H9 (cell line): ENCODE data around the gene AP1G2. TPM values are rescaled to one million over a fixed set of nuclear protein-coding genes. Genes with fewer than 3 reads are reported as not detected.

Experiments
- DNase-seq: peaks from one replicate; pipeline ENCODE4 v3.0.0-alpha.2; 2017
- H2AFZ ChIP-seq: one replicate; pipeline ENCODE4 v1.6.1; 2013; ENCODE audit warnings: mild to moderate bottlenecking, low read length, control low read depth, moderate library complexity
- H2AK5ac ChIP-seq: 2 replicates; pipeline ENCODE4 v1.6.1; 2013; ENCODE audit warnings: low read length, control low read depth, mixed read lengths; ENCODE audit not compliant: insufficient read length
- H2BK120ac ChIP-seq: one replicate; pipeline ENCODE4 v1.6.1; 2013; ENCODE audit warnings: low read depth, mild to moderate bottlenecking, low read length, control low read depth, inconsistent platforms; ENCODE audit not compliant: poor library complexity, severe bottlenecking
- H2BK12ac ChIP-seq: 2 replicates; pipeline ENCODE4 v1.6.1; 2013; ENCODE audit warnings: low read length, control low read depth, mixed read lengths, low read depth; ENCODE audit not compliant: insufficient read length
- H2BK15ac ChIP-seq: 2 replicates; pipeline ENCODE4 v1.6.1; 2013; ENCODE audit warnings: low read depth, low read length, control low read depth
- H2BK20ac ChIP-seq: one replicate; pipeline ENCODE4 v1.6.1; 2013; ENCODE audit warnings: low read depth, mild to moderate bottlenecking, low read length, control low read depth, inconsistent platforms; ENCODE audit not compliant: poor library complexity, severe bottlenecking
- H2BK5ac ChIP-seq: 2 replicates; pipeline ENCODE4 v1.6.1; 2013; ENCODE audit warnings: low read length, control low read depth, mixed read lengths; ENCODE audit not compliant: insufficient read length
- H3K14ac ChIP-seq: 2 replicates; pipeline ENCODE4 v1.6.1; 2013; ENCODE audit warnings: low read length, control low read depth; ENCODE audit not compliant: insufficient read depth
- H3K18ac ChIP-seq: 2 replicates; pipeline ENCODE4 v1.6.1; 2013; ENCODE audit warnings: low read depth, mild to moderate bottlenecking, mixed read lengths, low read length, control low read depth; ENCODE audit not compliant: insufficient read length
- H3K23ac ChIP-seq: 2 replicates; pipeline ENCODE4 v1.6.1; 2013; ENCODE audit warnings: low read length, control low read depth, mixed read lengths, low read depth; ENCODE audit not compliant: insufficient read length
- H3K23me2 ChIP-seq: 2 replicates; pipeline ENCODE4 v1.6.1; 2013; ENCODE audit warnings: low read depth, mild to moderate bottlenecking, mixed read lengths, low read length, control low read depth; ENCODE audit not compliant: insufficient read length, poor library complexity, severe bottlenecking
- H3K27ac ChIP-seq: 2 replicates; pipeline ENCODE4 v1.5.1; 2013; ENCODE audit warnings: low read length, control low read depth, mixed read lengths, low read depth; ENCODE audit not compliant: insufficient read length
- H3K27me3 ChIP-seq: 2 replicates; pipeline ENCODE4 v1.6.1; 2013; ENCODE audit warnings: low read length, control low read depth, inconsistent platforms; ENCODE audit not compliant: insufficient read depth
- H3K4ac ChIP-seq: 2 replicates; pipeline ENCODE4 v1.6.1; 2013; ENCODE audit warnings: low read depth, mild to moderate bottlenecking, control low read depth, inconsistent platforms, low read length, moderate library complexity
- H3K4me1 ChIP-seq: 2 replicates; pipeline ENCODE4 v1.6.1; 2013; ENCODE audit warnings: low read length, control low read depth, inconsistent platforms; ENCODE audit not compliant: insufficient read depth
- H3K4me2 ChIP-seq: 2 replicates; pipeline ENCODE4 v1.6.1; 2013; ENCODE audit warnings: low read length, control low read depth, mixed read lengths; ENCODE audit not compliant: insufficient read length, insufficient read depth
- H3K56ac ChIP-seq: 2 replicates; pipeline ENCODE4 v1.6.1; 2013; ENCODE audit warnings: low read depth, mild to moderate bottlenecking, mixed read lengths, low read length, control low read depth; ENCODE audit not compliant: insufficient read length
- H3K79me1 ChIP-seq: 2 replicates; pipeline ENCODE4 v1.6.1; 2013; ENCODE audit warnings: low read depth, mild to moderate bottlenecking, moderate library complexity, low read length, control low read depth, inconsistent platforms; ENCODE audit not compliant: insufficient read depth, poor library complexity, severe bottlenecking
- H3K79me2 ChIP-seq: 2 replicates; pipeline ENCODE4 v1.6.1; 2013; ENCODE audit warnings: low read length, control low read depth, inconsistent platforms; ENCODE audit not compliant: insufficient read depth
- H3K9ac ChIP-seq: 2 replicates; pipeline ENCODE4 v1.6.1; 2013; ENCODE audit warnings: low read length, control low read depth, mixed read lengths; ENCODE audit not compliant: insufficient read length; ENCODE audit errors: extremely low read depth
- H3K9me3 ChIP-seq: one replicate; pipeline ENCODE4 v1.6.1; 2013; ENCODE audit warnings: low read depth, low read length, inconsistent platforms; ENCODE audit not compliant: control insufficient read depth
- H3T11ph ChIP-seq: one replicate; pipeline ENCODE4 v1.6.1; 2013; ENCODE audit warnings: mild to moderate bottlenecking, low read length, control low read depth, inconsistent platforms
- H4K20me1 ChIP-seq: one replicate; pipeline ENCODE4 v1.6.1; 2013; ENCODE audit not compliant: control insufficient read depth, insufficient read length, insufficient read depth
- H4K5ac ChIP-seq: 2 replicates; pipeline ENCODE4 v1.6.1; 2013; ENCODE audit warnings: low read depth, mild to moderate bottlenecking, mixed read lengths, low read length, control low read depth; ENCODE audit not compliant: insufficient read length
- H4K8ac ChIP-seq: replicated peaks from 2 replicates; pipeline ENCODE4 v1.6.1; 2013; ENCODE audit warnings: low read length, control low read depth, mixed read lengths, low read depth; ENCODE audit not compliant: insufficient read length
- H4K91ac ChIP-seq: 2 replicates; pipeline ENCODE4 v1.6.1; 2013; ENCODE audit warnings: low read depth, mild to moderate bottlenecking, moderate library complexity, mixed read lengths, low read length, control low read depth; ENCODE audit not compliant: insufficient read length
- H3K27ac Mint-ChIP-seq, 3 experiments: 2 replicates in 2 of 3; 3 replicates in 1 of 3; pipeline ENCODE4 v1.8.0; 2020 to 2021; ENCODE audit warnings: mixed read lengths in 3 of 3, mild to moderate bottlenecking in 1 of 3, moderate library complexity in 1 of 3
- H3K27me3 Mint-ChIP-seq: 2 replicates; pipeline ENCODE4 v1.8.0; 2021; ENCODE audit warnings: low read depth, mild to moderate bottlenecking, moderate library complexity, mixed read lengths
- H3K36me3 Mint-ChIP-seq, 3 experiments: 2 replicates in 2 of 3; 3 replicates in 1 of 3; pipeline ENCODE4 v1.8.0; 2020 to 2021; ENCODE audit warnings: low read depth in 3 of 3, mixed read lengths in 3 of 3; ENCODE audit not compliant: insufficient read depth in 1 of 3
- H3K4me1 Mint-ChIP-seq, 2 experiments: 2 replicates each; pipeline ENCODE4 v1.8.0; 2020; ENCODE audit warnings: mixed read lengths in 2 of 2
- H3K4me3 Mint-ChIP-seq, 2 experiments: 2 replicates in 1 of 2; 3 replicates in 1 of 2; pipeline ENCODE4 v1.8.0; 2020 to 2021; ENCODE audit warnings: mild to moderate bottlenecking in 2 of 2, mixed read lengths in 2 of 2, moderate library complexity in 1 of 2
- H3K9me3 Mint-ChIP-seq, 2 experiments: 2 replicates in 1 of 2; 3 replicates in 1 of 2; pipeline ENCODE4 v1.8.0; 2020; ENCODE audit warnings: mild to moderate bottlenecking in 2 of 2, mixed read lengths in 2 of 2, moderate library complexity in 1 of 2
- CTCF ChIP-seq: fragments of 200-600 bp; sonication (generic); conservative IDR thresholded peaks from 3 replicates; pipeline ENCODE4 v1.8.0; 2021; ENCODE audit warnings: antibody characterized with exemption, mild to moderate bottlenecking
- WGBS: extraction: QIAGEN DNeasy Blood & Tissue Kit; methylation state at CpG from one replicate; pipeline ENCODE4 v1.1.7; 2013; ENCODE audit warnings: missing lambda C conversion rate, low lambda C conversion rate, mixed read lengths; ENCODE audit not compliant: insufficient read length; ENCODE audit errors: extremely low coverage; 5-methylcytosine and 5-hydroxymethylcytosine counted together
- total RNA-seq: library from RNA; stranded (reverse); gene quantifications from 2 replicates; pipeline ENCODE4 v1.2.1, GENCODE V29; 2021

Gene AP1G2
- total RNA-seq, 1 experiment from 2014 or later, result 107 TPM

- H3K36me3 Mint-ChIP-seq, result peaks cover 64 to 74% (median 70%) of the 10 kb centered on the region in 3 experiments
- no CpG with 5 or more reads among the region's 3 CpGs for WGBS
- peak overlapping the region in 2 of 3 experiments; percentile 76 to 96; a peak in 2 of 7 replicates for H3K27ac Mint-ChIP-seq
Measured at GRCh38 chr14:23529016-23529415, 38.6 kb downstream of the AP1G2 start.

More at GRCh38 chr14:23529016-23529415, 38.6 kb downstream of the AP1G2 start:
- Histone ChIP-seq H3K56ac (no peak overlapping the region), H2BK12ac (no peak overlapping the region), H2BK120ac (no peak overlapping the region), H3K79me1 (no peaks in the 10 kb centered on the region), H2AFZ (no peak overlapping the region), H2BK20ac (no peak overlapping the region), H3K4me1 (no peaks in the 10 kb centered on the region), H4K20me1 (no peaks in the 10 kb centered on the region), H2AK5ac (no peak overlapping the region), H3K23ac (no peak overlapping the region), H3K23me2 (no peaks in the 10 kb centered on the region), H3K79me2 (no peaks in the 10 kb centered on the region), H3K4me2 (no peak overlapping the region), H4K8ac (no peak overlapping the region), H4K5ac (no peak overlapping the region), H3K4ac (no peak overlapping the region), H3K9ac (no peak overlapping the region), H2BK5ac (no peak overlapping the region), H3K14ac (no peak overlapping the region), H2BK15ac (no peak overlapping the region), H3K27ac (no peak overlapping the region), H3K9me3 (no peaks in the 10 kb centered on the region), H3K18ac (no peak overlapping the region), H3K27me3 (no peaks in the 10 kb centered on the region), H4K91ac (no peak overlapping the region), H3T11ph (no peak overlapping the region)
- Mint-ChIP-seq H3K4me3 (no peak overlapping the region; a peak in 1 of 5 replicates), H3K9me3 (no peaks in the 10 kb centered on the region), H3K27me3 (no peaks in the 10 kb centered on the region), H3K4me1 (peaks cover 20 to 29% of the 10 kb centered on the region in 2 experiments)
- no peak for TF ChIP-seq CTCF
- DNase-seq, result no peak
